Esophagus squamous epithelium (tissue), 5 donors: Measurements from ENCODE around the gene THUMPD3. TPM values are rescaled to one million over a fixed set of nuclear protein-coding genes. Genes with fewer than 3 reads are reported as not detected.
A peak's percentile ranks its signal among the peaks of the same experiment; 100 is the strongest.

Experiments used
- DNase-seq: peaks from one replicate; lab custom pipeline; 2025; lab: John Stamatoyannopoulos, UW
- H3K27ac ChIP-seq, 4 donors: fragments of 200-600 bp; sonication (generic); one replicate each; pipeline ENCODE4 v1.5.1; 2016 to 2019; ENCODE audit warnings: mild to moderate bottlenecking in 1 of 4
- H3K27me3 ChIP-seq, 4 donors: fragments of 200-600 bp; sonication (generic); 1 replicate in 3 of 4; 2 replicates in 1 of 4; pipeline versions ENCODE4 v1.5.1 to v1.6.0; 2017 to 2021; ENCODE audit warnings: antibody characterized with exemption in 1 of 4
- H3K36me3 ChIP-seq, 3 donors: fragments of 200-600 bp; sonication (generic); one replicate each; pipeline ENCODE4 v1.5.1; 2016 to 2019
- H3K4me1 ChIP-seq, 3 donors: fragments of 200-600 bp; sonication (generic); one replicate each; pipeline ENCODE4 v1.5.1; 2017 to 2019
- H3K4me3 ChIP-seq, 4 donors: fragments of 200-600 bp; sonication (generic); 1 replicate in 3 of 4; 2 replicates in 1 of 4; pipeline ENCODE4 v1.5.1; 2016 to 2019; ENCODE audit warnings: mild to moderate bottlenecking in 2 of 4, moderate library complexity in 1 of 4
- H3K9me3 ChIP-seq, 3 donors: fragments of 200-600 bp; sonication (generic); one replicate each; pipeline ENCODE4 v1.5.1; 2016 to 2019
- CTCF ChIP-seq, 6 experiments: fragments of 450-650 bp in 4 of 6; fragments of 200-600 bp in 2 of 6; sonication (generic) in 2 of 6; IDR thresholded peaks; one replicate each; pipeline ENCODE4 v1.5.1; 2016 to 2019; ENCODE audit warnings: antibody characterized with exemption in 6 of 6, mild to moderate bottlenecking in 4 of 6, moderate library complexity in 4 of 6
- POLR2A ChIP-seq, 4 donors: fragments of 450-650 bp; IDR thresholded peaks; one replicate each; pipeline ENCODE4 v1.6.1; 2017; ENCODE audit warnings: antibody characterized with exemption in 4 of 4, mild to moderate bottlenecking in 4 of 4, moderate library complexity in 3 of 4
- WGBS, 2 donors: methylation state at CpG; one replicate each; pipeline ENCODE4 v1.1.5; 2018; 5-methylcytosine and 5-hydroxymethylcytosine counted together
- intact Hi-C: fragments of 100-400 bp; cut with DNase I; formaldehyde crosslinking; loops from one replicate; pipeline ENCODE4 v1.15.0; 2022
- total RNA-seq, 4 donors: library from RNA; depleted of rRNA; stranded (reverse); fragments of >200 nt; gene quantifications; one replicate each; pipeline ENCODE4 v1.1.0, GENCODE V29; 2016
- donor health status: DM: yes; HTN: yes; CAD: no.

THUMPD3 gene
- total RNA-seq, 4 donors from 2014 or later = 18.9 to 32.8 (median 31.1) TPM

- 86 to 93% methylated on average over 5 of the region's 5 CpGs for WGBS, 2 donors
- DNase-seq = no peak
- H3K9me3 ChIP-seq = no peaks in the 10 kb centered on the region
- TF ChIP-seq CTCF (IDR thresholded peaks at IDR 0.05) (no peak), POLR2A (IDR thresholded peaks at IDR 0.05) (no peak)
- peaks cover 4 to 83% (median 37%) of the 10 kb centered on the region in 3 donors for H3K36me3 ChIP-seq
- no peaks in the 10 kb centered on the region for H3K27me3 ChIP-seq
- H3K4me3 ChIP-seq = no peak overlapping the region
- intact Hi-C loops = no loop called here
- H3K27ac ChIP-seq = no peak overlapping the region
- peaks cover 4 to 76% (median 50%) of the 10 kb centered on the region in 3 donors for H3K4me1 ChIP-seq
Measured at GRCh38 chr3:9390265-9390888, 27.5 kb downstream of the THUMPD3 start.

- TF ChIP-seq CTCF (IDR thresholded peaks at IDR 0.05) (no peak), POLR2A (IDR thresholded peaks at IDR 0.05) (no peak)
- no peaks in the 10 kb centered on the region for H3K27me3 ChIP-seq
- H3K36me3 ChIP-seq = peaks cover 4 to 67% (median 34%) of the 10 kb centered on the region in 3 donors
- no peaks in the 10 kb centered on the region for H3K9me3 ChIP-seq
- no peak for DNase-seq
- intact Hi-C loops = no loop called here
- WGBS, 2 donors = 15 to 27% methylated on average over 1 of the region's 1 CpG
- no peak overlapping the region for H3K4me3 ChIP-seq
- H3K4me1 ChIP-seq = peaks cover 7 to 77% (median 53%) of the 10 kb centered on the region in 3 donors
- no peak overlapping the region for H3K27ac ChIP-seq
Measured at GRCh38 chr3:9392041-9392440, 29.2 kb downstream of the THUMPD3 start.

- H3K36me3 ChIP-seq = peaks cover 0 to 30% (median 5%) of the 10 kb centered on the region in 3 donors
- TF ChIP-seq CTCF (IDR thresholded peaks at IDR 0.05) (no peak), POLR2A (IDR thresholded peaks at IDR 0.05) (no peak)
- no peaks in the 10 kb centered on the region for H3K27me3 ChIP-seq
- no peaks in the 10 kb centered on the region for H3K9me3 ChIP-seq
- H3K4me3 ChIP-seq = peak overlapping the region; percentile 62 to 97 (median 86)
- H3K27ac ChIP-seq = peak overlapping the region; percentile 96 to 100 (median 100)
- intact Hi-C loops = no loop called here
- peaks cover 26 to 74% (median 48%) of the 10 kb centered on the region in 3 donors for H3K4me1 ChIP-seq
- 1 to 2% methylated on average over 11 to 14 of the region's 15 CpGs for WGBS, 2 donors
- no peak for DNase-seq
Measured at GRCh38 chr3:9395570-9396300, 32.9 kb downstream of the THUMPD3 start.

- Histone ChIP-seq H3K27me3 (no peaks in the 10 kb centered on the region), H3K4me3 (peak overlapping the region; percentile 62 to 97 (median 86)), H3K4me1 (peaks cover 31 to 77% (median 53%) of the 10 kb centered on the region in 3 donors), H3K9me3 (no peaks in the 10 kb centered on the region), H3K36me3 (peaks cover 0 to 24% (median 0%) of the 10 kb centered on the region in 3 donors), H3K27ac (peak overlapping the region; percentile 96 to 100 (median 100))
- WGBS, 2 donors = 0 to 1% methylated on average over 4 to 10 of the region's 25 CpGs
- DNase-seq = peak; percentile 84
- TF ChIP-seq CTCF (IDR thresholded peaks at IDR 0.05) = no peak
- peak in 1 of 4 donors; percentile 35 for TF ChIP-seq POLR2A (IDR thresholded peaks at IDR 0.05)
- intact Hi-C loops = no loop called here
Measured at GRCh38 chr3:9396301-9396631, 33.4 kb downstream of the THUMPD3 start.
